RWPE1 (cell line): ENCODE data around the gene INPP5A.

Experiments
- CTCF ChIA-PET: fragments of 350-600 bp; sonication (Branson Sonifier 250); formaldehyde crosslinking; extraction: SDS; loops from one replicate; lab custom pipeline; 2021; lab: Yijun Ruan, JAX
- POLR2A ChIA-PET: fragments of 400-600 bp; formaldehyde crosslinking; extraction: SDS; loops from one replicate; lab custom pipeline; 2020; ENCODE audit warnings: antibody characterized with exemption; ENCODE audit not compliant: low non-redundant PET; lab: Yijun Ruan, JAX
- DNase-seq: peaks from one replicate; pipeline ENCODE4 v3.0.0; 2012; ENCODE audit warnings: low spot score
- H3K27ac ChIP-seq: fragments of 450-650 bp; 2 replicates; pipeline ENCODE4 v1.5.1; 2017
- TF ChIP-seq, protein P1 (sequence below): fragments of 450-650 bp; conservative IDR thresholded peaks from 2 replicates; pipeline ENCODE4 v1.5.1; 2017; ENCODE audit warnings: low read depth, mild to moderate bottlenecking

INPP5A gene

DNA sequence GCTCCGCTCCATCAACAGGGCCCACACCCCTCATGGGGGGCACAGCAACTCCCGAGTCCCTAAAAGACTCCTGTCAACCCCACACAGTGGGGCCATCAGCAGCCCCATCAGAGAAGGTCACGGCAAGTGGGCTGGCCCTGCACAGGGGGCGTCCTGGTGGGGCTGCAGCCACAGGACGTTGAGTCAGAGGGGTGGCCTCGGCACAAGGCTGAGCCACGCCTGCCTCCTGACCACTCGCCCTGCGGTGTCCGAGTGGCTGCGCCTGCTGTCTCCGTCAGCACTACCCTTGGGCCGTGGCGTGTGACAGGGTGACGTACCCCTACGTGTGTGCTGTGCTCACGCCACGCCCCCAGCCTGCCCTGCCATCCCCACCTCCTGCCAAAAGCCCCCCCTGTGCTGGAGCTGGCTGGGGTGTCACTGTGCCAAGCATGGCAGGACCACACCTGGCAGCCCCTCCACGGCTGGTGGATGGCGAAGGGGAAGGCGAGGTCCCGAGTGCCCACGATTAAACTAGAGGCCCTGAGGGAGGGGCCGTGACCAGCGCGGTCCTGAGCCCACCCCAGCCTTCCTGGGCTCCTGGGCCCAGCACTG, 274.4 kb downstream of the INPP5A start:
- H3K27ac ChIP-seq, result no peak overlapping the region
- no peak for DNase-seq
- ChIA-PET POLR2A (no interaction called here), CTCF (no interaction called here)
- TF ChIP-seq, protein P1, sequence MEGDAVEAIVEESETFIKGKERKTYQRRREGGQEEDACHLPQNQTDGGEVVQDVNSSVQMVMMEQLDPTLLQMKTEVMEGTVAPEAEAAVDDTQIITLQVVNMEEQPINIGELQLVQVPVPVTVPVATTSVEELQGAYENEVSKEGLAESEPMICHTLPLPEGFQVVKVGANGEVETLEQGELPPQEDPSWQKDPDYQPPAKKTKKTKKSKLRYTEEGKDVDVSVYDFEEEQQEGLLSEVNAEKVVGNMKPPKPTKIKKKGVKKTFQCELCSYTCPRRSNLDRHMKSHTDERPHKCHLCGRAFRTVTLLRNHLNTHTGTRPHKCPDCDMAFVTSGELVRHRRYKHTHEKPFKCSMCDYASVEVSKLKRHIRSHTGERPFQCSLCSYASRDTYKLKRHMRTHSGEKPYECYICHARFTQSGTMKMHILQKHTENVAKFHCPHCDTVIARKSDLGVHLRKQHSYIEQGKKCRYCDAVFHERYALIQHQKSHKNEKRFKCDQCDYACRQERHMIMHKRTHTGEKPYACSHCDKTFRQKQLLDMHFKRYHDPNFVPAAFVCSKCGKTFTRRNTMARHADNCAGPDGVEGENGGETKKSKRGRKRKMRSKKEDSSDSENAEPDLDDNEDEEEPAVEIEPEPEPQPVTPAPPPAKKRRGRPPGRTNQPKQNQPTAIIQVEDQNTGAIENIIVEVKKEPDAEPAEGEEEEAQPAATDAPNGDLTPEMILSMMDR, result no peak

DNA sequence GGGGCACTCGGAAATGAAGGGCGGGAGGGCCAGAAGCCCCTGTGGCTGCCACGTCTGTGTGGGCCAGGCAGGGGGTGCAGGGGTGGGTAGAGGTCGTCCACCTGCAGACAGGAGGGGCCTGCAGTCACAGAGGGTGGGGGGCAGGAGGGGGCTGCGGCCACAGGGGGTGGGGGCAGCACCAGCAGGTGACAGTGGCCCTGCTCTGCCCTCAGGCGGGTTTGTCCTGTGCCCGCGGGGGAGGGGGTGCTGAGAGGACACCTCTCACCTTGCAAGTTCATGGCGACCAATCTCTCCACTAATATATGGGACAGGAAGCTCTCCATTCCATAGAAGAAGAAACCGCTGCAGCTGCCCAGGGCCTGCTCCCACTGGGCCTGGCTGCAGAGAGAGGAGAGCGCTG, 274.9 kb downstream of the INPP5A start:
- TF ChIP-seq, protein P1, result no peak
- H3K27ac ChIP-seq, result no peak overlapping the region
- ChIA-PET CTCF (no interaction called here), POLR2A (no interaction called here)
- DNase-seq, result no peak

DNA sequence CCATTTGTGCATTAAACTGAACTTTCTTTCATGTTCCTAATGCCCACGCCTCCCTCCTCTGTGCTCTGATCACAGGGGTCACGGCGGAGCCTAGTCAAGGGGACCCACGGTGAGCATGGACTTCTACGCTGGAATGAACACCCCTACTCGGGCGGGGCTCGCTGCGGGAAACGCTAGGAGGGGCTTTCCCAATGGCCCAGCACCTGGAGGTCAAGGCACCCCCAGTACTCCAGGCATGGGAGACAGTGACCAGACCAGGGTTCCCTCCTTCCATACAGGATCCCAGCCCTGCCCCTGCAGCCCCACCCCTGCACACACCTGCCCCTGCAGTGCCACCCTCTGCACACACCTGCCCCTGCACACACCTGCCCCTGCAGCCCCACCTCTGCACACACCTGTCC, 275.4 kb downstream of the INPP5A start:
- TF ChIP-seq, protein P1, result no peak
- DNase-seq, result no peak
- ChIA-PET POLR2A (no interaction called here), CTCF (no interaction called here)
- H3K27ac ChIP-seq, result no peak overlapping the region

DNA sequence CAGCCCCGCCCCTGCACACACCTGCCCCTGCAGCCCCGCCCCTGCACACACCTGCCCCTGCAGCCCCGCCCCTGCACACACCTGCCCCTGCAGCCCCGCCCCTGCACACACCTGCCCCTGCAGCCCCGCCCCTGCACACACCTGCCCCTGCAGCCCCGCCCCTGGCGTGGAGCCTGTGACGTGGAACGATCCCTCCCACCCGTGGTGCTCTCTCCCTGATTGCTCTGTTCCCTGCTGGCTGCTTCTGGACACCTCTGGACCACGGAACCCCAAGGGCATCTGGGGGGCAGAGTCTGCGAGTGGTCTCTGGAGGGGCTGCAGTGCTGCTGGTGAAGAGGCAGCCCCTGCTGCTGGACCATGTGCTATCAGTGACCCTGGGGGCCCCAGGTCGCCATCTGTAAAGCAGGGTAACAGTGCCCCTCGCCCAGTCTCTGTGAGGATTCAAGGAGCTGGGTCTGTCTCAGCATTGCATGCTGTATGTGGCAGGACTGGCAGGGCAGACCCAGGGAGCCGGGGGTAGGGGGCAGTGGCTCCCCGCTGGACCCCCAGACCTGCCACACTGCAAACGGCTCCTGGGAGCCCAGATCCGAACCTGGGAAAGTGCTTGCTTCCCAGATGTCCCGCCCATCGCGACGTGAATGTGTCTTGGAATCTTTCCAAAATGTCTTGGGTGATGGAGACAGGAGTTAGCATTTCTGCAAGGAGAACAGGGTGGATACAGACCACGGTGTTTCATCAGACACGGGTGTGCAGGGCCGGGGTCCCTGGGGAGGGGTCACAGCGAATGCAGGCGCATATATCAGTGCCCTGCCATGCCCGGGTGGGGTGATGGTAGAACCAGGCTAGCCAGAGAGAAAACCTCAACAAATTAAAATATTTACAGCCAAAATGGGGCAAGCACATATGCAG, 276.2 kb downstream of the INPP5A start:
- TF ChIP-seq, protein P1, result no peak
- ChIA-PET POLR2A (no interaction called here), CTCF (no interaction called here)
- no peak overlapping the region for H3K27ac ChIP-seq
- no peak for DNase-seq

DNA sequence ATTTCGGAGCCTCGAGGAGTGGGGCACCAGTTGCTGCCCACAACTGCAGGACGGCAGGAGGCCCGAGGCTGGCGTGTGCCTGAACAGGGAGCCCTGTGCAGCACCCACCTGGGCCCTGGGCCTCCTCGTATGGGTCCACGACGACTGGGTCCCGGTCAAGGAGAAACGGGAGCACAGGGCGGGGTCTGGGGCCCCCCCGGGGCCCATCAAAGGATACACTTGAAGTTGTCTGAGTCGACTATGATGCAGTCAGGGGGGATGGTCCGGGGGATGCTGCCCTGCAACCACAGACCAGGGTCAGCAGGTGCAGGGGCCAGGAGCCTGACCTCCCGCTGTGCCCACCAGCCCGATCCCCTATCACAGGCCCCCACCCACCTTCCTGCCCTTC, 276.9 kb downstream of the INPP5A start:
- no peak for DNase-seq
- ChIA-PET CTCF (interaction anchor here (0.7 kb wide), 1 partner anchor 236 kb away, joined by 3 read pairs; no protein-coding TSS in a partner anchor), POLR2A (no interaction called here)
- H3K27ac ChIP-seq, result no peak overlapping the region
- TF ChIP-seq, protein P1, result no peak

DNA sequence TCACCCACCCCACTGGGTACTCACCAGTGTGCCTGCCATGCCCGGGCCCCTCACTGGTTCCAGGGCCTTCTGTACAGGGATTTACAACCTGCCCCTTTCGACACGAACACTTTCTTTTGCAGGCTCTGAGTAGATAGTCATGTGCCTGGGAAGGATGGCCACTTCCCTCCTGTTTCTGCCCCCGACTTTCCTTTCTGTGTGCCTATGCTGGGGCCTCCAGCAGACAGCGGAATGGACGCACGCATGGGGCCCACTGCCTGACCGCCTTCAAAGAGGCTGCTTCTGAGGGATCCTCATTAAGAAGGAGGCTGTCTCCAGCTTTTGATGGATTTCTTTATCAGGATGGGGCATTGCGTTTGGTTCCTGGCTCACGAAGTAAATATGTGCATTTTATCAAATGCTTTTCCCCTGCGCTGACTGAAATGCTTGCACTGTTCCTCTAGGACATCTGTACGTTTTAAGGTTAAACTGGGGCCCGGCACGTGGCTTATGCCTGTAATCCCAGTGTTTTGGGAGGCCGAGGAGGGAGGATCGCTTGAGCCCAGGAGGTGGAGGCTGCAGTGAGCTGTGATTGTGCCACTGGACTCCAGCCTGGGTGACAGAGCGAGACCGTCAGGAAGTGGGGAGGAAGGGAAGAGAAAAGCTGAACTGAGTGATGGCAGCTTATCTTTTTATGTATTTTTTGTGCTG, 277.7 kb downstream of the INPP5A start:
- no peak overlapping the region for H3K27ac ChIP-seq
- ChIA-PET CTCF (interaction anchor here (0.7 kb wide), 1 partner anchor 237 kb away, joined by 3 read pairs; no protein-coding TSS in a partner anchor), POLR2A (no interaction called here)
- DNase-seq, result no peak
- TF ChIP-seq, protein P1, result no peak
